Ectodermal cell (in vitro differentiated cells): ENCODE measurements around the gene BIN2.
A peak's percentile ranks its signal among the peaks of the same experiment; 100 is the strongest.
"Not testable (repeated sequence)": the region's sequence is repeated elsewhere in the genome, so short reads cannot be mapped to it uniquely, and the experiment has no call there.

Source experiments
- H3K27ac ChIP-seq: 2 replicates; pipeline ENCODE4 v1.7.0; 2013; ENCODE audit warnings: mild to moderate bottlenecking, low read depth, low read length; ENCODE audit not compliant: insufficient read depth, poor library complexity, severe bottlenecking
- H3K27me3 ChIP-seq: 2 replicates; pipeline ENCODE4 v1.7.0; 2013; ENCODE audit warnings: mild to moderate bottlenecking, low read length; ENCODE audit not compliant: insufficient read depth, control insufficient read depth, poor library complexity, severe bottlenecking
- H3K36me3 ChIP-seq: one replicate; pipeline ENCODE4 v1.7.0; 2013; ENCODE audit warnings: low read length; ENCODE audit not compliant: control insufficient read depth, insufficient read depth
- H3K4me1 ChIP-seq: one replicate; pipeline ENCODE4 v1.7.0; 2013; ENCODE audit warnings: low read length; ENCODE audit not compliant: control insufficient read depth, insufficient read depth
- H3K4me3 ChIP-seq: 2 replicates; pipeline ENCODE4 v1.7.0; 2013; ENCODE audit warnings: low read depth, low read length, control low read depth; ENCODE audit not compliant: insufficient read depth
- H3K9me3 ChIP-seq: 2 replicates; pipeline ENCODE4 v1.7.0; 2013; ENCODE audit warnings: mild to moderate bottlenecking, low read length, moderate library complexity; ENCODE audit not compliant: control insufficient read depth
- WGBS, 2 experiments: methylation state at CpG; one replicate each; pipeline ENCODE4 v1.1.7; 2013; ENCODE audit warnings: missing lambda C conversion rate in 2 of 2; 5-methylcytosine and 5-hydroxymethylcytosine counted together

The BIN2 gene

GRCh38 chr12:51281202-51281924, 42.6 kb downstream of the BIN2 start:
- Histone ChIP-seq H3K4me1 (no peaks in the 10 kb centered on the region), H3K9me3 (no peaks in the 10 kb centered on the region), H3K27ac (no peak overlapping the region), H3K4me3 (no peak overlapping the region), H3K36me3 (no peaks in the 10 kb centered on the region), H3K27me3 (no peaks in the 10 kb centered on the region)
- WGBS, 2 experiments, result 86 to 90% methylated on average over 4 of the region's 4 CpGs

- Histone ChIP-seq H3K27ac (no peak overlapping the region), H3K4me1 (no peaks in the 10 kb centered on the region), H3K27me3 (peaks cover 22% of the 10 kb centered on the region), H3K36me3 (no peaks in the 10 kb centered on the region), H3K9me3 (no peaks in the 10 kb centered on the region), H3K4me3 (no peak overlapping the region)
- WGBS, 2 experiments, result 86 to 100% methylated on average over 1 of the region's 1 CpG
These were observed 48.9 kb downstream of the BIN2 start for GRCh38 chr12:51275088-51275487.

GRCh38 chr12:51272810-51273209, 51.2 kb downstream of the BIN2 start:
- H3K36me3 ChIP-seq, H3K27ac ChIP-seq, H3K4me1 ChIP-seq, H3K4me3 ChIP-seq, H3K9me3 ChIP-seq: not testable (repeated sequence)
- 89 to 97% methylated on average over 7 of the region's 7 CpGs for WGBS, 2 experiments
- H3K27me3 ChIP-seq, result peaks cover 30% of the 10 kb centered on the region

- H3K36me3 ChIP-seq, result no peaks in the 10 kb centered on the region
- H3K4me3 ChIP-seq, result peak overlapping the region; percentile 53
- H3K27ac ChIP-seq, result no peak overlapping the region
- no peaks in the 10 kb centered on the region for H3K4me1 ChIP-seq
- WGBS, 2 experiments, result 74 to 75% methylated on average over 9 of the region's 9 CpGs
- H3K27me3 ChIP-seq, result peaks cover 30% of the 10 kb centered on the region
- no peaks in the 10 kb centered on the region for H3K9me3 ChIP-seq
These were observed 52.9 kb downstream of the BIN2 start for GRCh38 chr12:51270951-51271518.

GRCh38 chr12:51270067-51270950, 53.7 kb downstream of the BIN2 start, which contains the start of gene SMAGP:
Gene SMAGP, minus strand, starts transcription at chr12:51270415. Its CDS starts 1,137 bp downstream, at chr12:51269278.
- no peaks in the 10 kb centered on the region for H3K9me3 ChIP-seq
- H3K27me3 ChIP-seq, result peaks cover 30% of the 10 kb centered on the region
- 1% methylated on average over 83 of the region's 83 CpGs for WGBS, 2 experiments
- H3K4me3 ChIP-seq, result peak within 1 kb of the TSS; percentile 53
- no peak within 1 kb of the TSS for H3K27ac ChIP-seq
- H3K4me1 ChIP-seq, result no peaks in the 10 kb centered on the region
- H3K36me3 ChIP-seq, result no peaks in the 10 kb centered on the region

GRCh38 chr12:51269174-51270066, 54.6 kb downstream of the BIN2 start:
- no peaks in the 10 kb centered on the region for H3K36me3 ChIP-seq
- peak overlapping the region; percentile 53 for H3K4me3 ChIP-seq
- no peak overlapping the region for H3K27ac ChIP-seq
- H3K9me3 ChIP-seq, result no peaks in the 10 kb centered on the region
- 8% methylated on average over 59 of the region's 59 CpGs for WGBS, 2 experiments
- no peaks in the 10 kb centered on the region for H3K4me1 ChIP-seq
- peaks cover 30% of the 10 kb centered on the region for H3K27me3 ChIP-seq

GRCh38 chr12:51265024-51265423, 59.0 kb downstream of the BIN2 start:
- no peaks in the 10 kb centered on the region for H3K36me3 ChIP-seq
- no peaks in the 10 kb centered on the region for H3K9me3 ChIP-seq
- peaks cover 8% of the 10 kb centered on the region for H3K27me3 ChIP-seq
- no peak overlapping the region for H3K27ac ChIP-seq
- H3K4me3 ChIP-seq, result no peak overlapping the region
- no peaks in the 10 kb centered on the region for H3K4me1 ChIP-seq

- H3K36me3 ChIP-seq, result no peaks in the 10 kb centered on the region
- no peak overlapping the region for H3K27ac ChIP-seq
- WGBS, 2 experiments, result 93 to 95% methylated on average over 5 of the region's 5 CpGs
- no peaks in the 10 kb centered on the region for H3K9me3 ChIP-seq
- no peak overlapping the region for H3K4me3 ChIP-seq
- H3K4me1 ChIP-seq, result no peaks in the 10 kb centered on the region
- peaks cover 1% of the 10 kb centered on the region for H3K27me3 ChIP-seq
These were observed 59.7 kb downstream of the BIN2 start for GRCh38 chr12:51264297-51264696.

- H3K27me3 ChIP-seq, result no peaks in the 10 kb centered on the region
- WGBS, 2 experiments, result 91 to 97% methylated on average over 3 of the region's 3 CpGs
- H3K4me3 ChIP-seq, result no peak overlapping the region
- no peaks in the 10 kb centered on the region for H3K36me3 ChIP-seq
- H3K27ac ChIP-seq, result no peak overlapping the region
- no peaks in the 10 kb centered on the region for H3K4me1 ChIP-seq
- no peaks in the 10 kb centered on the region for H3K9me3 ChIP-seq
These were observed 60.6 kb downstream of the BIN2 start for GRCh38 chr12:51263341-51263740.
